ENCODE measurements around the gene BRME1.

The BRME1 gene

GRCh38 chr19:13833330-13834243 is 72.3 kb downstream of the BRME1 start:
- in situ Hi-C loops (cut with HindIII; ENCODE audit: low sequenced_read_pairs): no loop called here
- TF ChIP-seq CTCF (IDR thresholded peaks at IDR 0.05; ENCODE audit: low read depth, low read length, missing control alignments): peak; percentile 48
- peak; percentile 64 for DNase-seq (ENCODE audit: low read depth)

More at GRCh38 chr19:13833330-13834243, 72.3 kb downstream of the BRME1 start:
- H3K4me3 ChIP-seq (ENCODE audit: low read depth, low read length): peak overlapping the region; percentile 30
